Osteocyte (in vitro differentiated cells): ENCODE measurements around the gene KIAA1217. TPM values are rescaled to one million over a fixed set of nuclear protein-coding genes. Genes with fewer than 3 reads are reported as not detected.
A peak's percentile ranks its signal among the peaks of the same experiment; 100 is the strongest.

Experiments
- DNase-seq: peaks from one replicate; pipeline ENCODE4 v3.0.0; 2021; ENCODE audit warnings: mixed read lengths; ENCODE audit not compliant: unreplicated experiment; ENCODE audit errors: extremely low spot score
- H3K27ac Mint-ChIP-seq: one replicate; pipeline ENCODE4 v1.8.0; 2021; ENCODE audit warnings: mild to moderate bottlenecking, mixed read lengths; ENCODE audit not compliant: unreplicated experiment
- H3K27me3 Mint-ChIP-seq: one replicate; pipeline ENCODE4 v1.8.0; 2021; ENCODE audit warnings: mixed read lengths; ENCODE audit not compliant: unreplicated experiment
- H3K36me3 Mint-ChIP-seq: one replicate; pipeline ENCODE4 v1.8.0; 2021; ENCODE audit warnings: mixed read lengths; ENCODE audit not compliant: unreplicated experiment
- H3K4me1 Mint-ChIP-seq: one replicate; pipeline ENCODE4 v1.8.0; 2021; ENCODE audit warnings: mixed read lengths; ENCODE audit not compliant: unreplicated experiment
- H3K4me3 Mint-ChIP-seq: one replicate; pipeline ENCODE4 v1.8.0; 2021; ENCODE audit warnings: mild to moderate bottlenecking, moderate library complexity, mixed read lengths; ENCODE audit not compliant: unreplicated experiment
- H3K9me3 Mint-ChIP-seq: one replicate; pipeline ENCODE4 v1.8.0; 2021; ENCODE audit warnings: mixed read lengths; ENCODE audit not compliant: unreplicated experiment
- CTCF ChIP-seq: fragments of 200-600 bp; sonication (generic); IDR thresholded peaks from 2 replicates; pipeline ENCODE4 v1.5.0; 2021; ENCODE audit warnings: antibody characterized with exemption, mild to moderate bottlenecking, moderate library complexity
- total RNA-seq: library from RNA; stranded (reverse); gene quantifications from 2 replicates; pipeline ENCODE4 v1.2.1, GENCODE V29; 2021

Gene KIAA1217
- total RNA-seq, 1 donor from 2014 or later = 2.8 TPM

GRCh38 chr10:24552346-24553016, 343.5 kb downstream of the KIAA1217 start:
- no peak overlapping the region for H3K27ac Mint-ChIP-seq
- DNase-seq = peak; percentile 74
- H3K9me3 Mint-ChIP-seq = no peaks in the 10 kb centered on the region
- peaks cover 31% of the 10 kb centered on the region for H3K27me3 Mint-ChIP-seq
- H3K4me1 Mint-ChIP-seq = peaks cover 5% of the 10 kb centered on the region
- H3K4me3 Mint-ChIP-seq = no peak overlapping the region
- TF ChIP-seq CTCF = no peak
- peaks cover 3% of the 10 kb centered on the region for H3K36me3 Mint-ChIP-seq

GRCh38 chr10:24553051-24553612, 344.2 kb downstream of the KIAA1217 start:
- TF ChIP-seq CTCF = no peak
- H3K9me3 Mint-ChIP-seq = no peaks in the 10 kb centered on the region
- no peak overlapping the region for H3K4me3 Mint-ChIP-seq
- peaks cover 5% of the 10 kb centered on the region for H3K4me1 Mint-ChIP-seq
- H3K27ac Mint-ChIP-seq = no peak overlapping the region
- DNase-seq = peak; percentile 64
- peaks cover 3% of the 10 kb centered on the region for H3K36me3 Mint-ChIP-seq
- H3K27me3 Mint-ChIP-seq = peaks cover 31% of the 10 kb centered on the region

GRCh38 chr10:24554036-24554435, 345.1 kb downstream of the KIAA1217 start:
- TF ChIP-seq CTCF = no peak
- H3K27ac Mint-ChIP-seq = no peak overlapping the region
- peaks cover 3% of the 10 kb centered on the region for H3K36me3 Mint-ChIP-seq

GRCh38 chr10:24556126-24556749, 347.3 kb downstream of the KIAA1217 start:
- no peaks in the 10 kb centered on the region for H3K9me3 Mint-ChIP-seq
- no peak overlapping the region for H3K4me3 Mint-ChIP-seq
- DNase-seq = no peak
- no peak for TF ChIP-seq CTCF
- H3K4me1 Mint-ChIP-seq = peaks cover 5% of the 10 kb centered on the region
- H3K27ac Mint-ChIP-seq = no peak overlapping the region
- no peaks in the 10 kb centered on the region for H3K36me3 Mint-ChIP-seq
- peaks cover 32% of the 10 kb centered on the region for H3K27me3 Mint-ChIP-seq

More at GRCh38 chr10:24554036-24554435, 345.1 kb downstream of the KIAA1217 start:
- DNase-seq = peak; percentile 54
- Mint-ChIP-seq H3K4me3 (no peak overlapping the region), H3K27me3 (peaks cover 31% of the 10 kb centered on the region), H3K4me1 (peaks cover 5% of the 10 kb centered on the region), H3K9me3 (no peaks in the 10 kb centered on the region)
